Large intestine (tissue), 3 donors: ENCODE measurements around the gene CD5L. TPM values are rescaled to one million over a fixed set of nuclear protein-coding genes. Genes with fewer than 3 reads are reported as not detected.

Experiments
- DNase-seq, 2 donors: peaks; one replicate each; pipeline versions ENCODE4 v3.0.0 to v3.0.0-alpha.2; 2013
- H3K27ac ChIP-seq: one replicate; pipeline ENCODE4 v1.5.1; 2013; ENCODE audit warnings: low read length
- H3K27me3 ChIP-seq: 2 replicates; pipeline ENCODE4 v1.6.1; 2013; ENCODE audit warnings: low read length; ENCODE audit not compliant: control insufficient read depth, insufficient read depth
- H3K36me3 ChIP-seq: 2 replicates; pipeline ENCODE4 v1.6.1; 2013; ENCODE audit warnings: low read length; ENCODE audit not compliant: control insufficient read depth, insufficient read depth
- H3K4me1 ChIP-seq: one replicate; pipeline ENCODE4 v1.6.1; 2013; ENCODE audit warnings: low read length; ENCODE audit not compliant: control insufficient read depth, insufficient read depth
- H3K4me3 ChIP-seq: one replicate; pipeline ENCODE4 v1.5.1; 2013; ENCODE audit warnings: low read length
- H3K9me3 ChIP-seq: one replicate; pipeline ENCODE4 v1.6.1; 2013; ENCODE audit warnings: mild to moderate bottlenecking, low read depth, low read length, moderate library complexity; ENCODE audit not compliant: control insufficient read depth
- WGBS: methylation state at CpG from one replicate; pipeline ENCODE4 v1.1.5; 2013; ENCODE audit warnings: low lambda C conversion rate; ENCODE audit not compliant: insufficient coverage; 5-methylcytosine and 5-hydroxymethylcytosine counted together
- polyA plus RNA-seq: library from polyadenylated mRNA; unstranded; fragments of 120-200 nt; gene quantifications from one replicate; pipeline ENCODE4 v1.2.1, GENCODE V29; 2013

The CD5L gene
- polyA plus RNA-seq, 1 donor = 0.13 TPM

- DNase-seq = no peak
- H3K4me1 ChIP-seq = no peaks in the 10 kb centered on the region
- H3K4me3 ChIP-seq = no peak overlapping the region
- H3K36me3 ChIP-seq = no peaks in the 10 kb centered on the region
- WGBS = 67% methylated on average over 1 of the region's 2 CpGs
- H3K27me3 ChIP-seq = no peaks in the 10 kb centered on the region
- no peak overlapping the region for H3K27ac ChIP-seq
- no peaks in the 10 kb centered on the region for H3K9me3 ChIP-seq
Measured at GRCh38 chr1:157819215-157819614, 22.4 kb downstream of the CD5L start.

- Histone ChIP-seq H3K36me3 (no peaks in the 10 kb centered on the region), H3K27ac (no peak overlapping the region), H3K9me3 (peaks cover 3% of the 10 kb centered on the region), H3K4me3 (no peak overlapping the region), H3K4me1 (no peaks in the 10 kb centered on the region), H3K27me3 (peaks cover 3% of the 10 kb centered on the region)
- no CpG with 5 or more reads among the region's 1 CpG for WGBS
- no peak for DNase-seq
Measured at GRCh38 chr1:157813269-157813668, 28.3 kb downstream of the CD5L start.

- Histone ChIP-seq H3K27me3 (peaks cover 3% of the 10 kb centered on the region), H3K4me3 (no peak overlapping the region), H3K36me3 (no peaks in the 10 kb centered on the region), H3K9me3 (no peaks in the 10 kb centered on the region), H3K27ac (no peak overlapping the region), H3K4me1 (no peaks in the 10 kb centered on the region)
- WGBS = 40% methylated on average over 1 of the region's 6 CpGs
- DNase-seq = no peak
Measured at GRCh38 chr1:157806431-157807149, 35.0 kb downstream of the CD5L start.

- WGBS = no CpG with 5 or more reads among the region's 7 CpGs
- no peak overlapping the region for H3K27ac ChIP-seq
- no peaks in the 10 kb centered on the region for H3K27me3 ChIP-seq
- no peaks in the 10 kb centered on the region for H3K36me3 ChIP-seq
- no peak for DNase-seq
- no peak overlapping the region for H3K4me3 ChIP-seq
- no peaks in the 10 kb centered on the region for H3K9me3 ChIP-seq
- no peaks in the 10 kb centered on the region for H3K4me1 ChIP-seq
Measured at GRCh38 chr1:157803851-157804250, 37.8 kb downstream of the CD5L start.

- H3K4me3 ChIP-seq = no peak overlapping the region
- H3K9me3 ChIP-seq = no peaks in the 10 kb centered on the region
- DNase-seq = no peak
- no peaks in the 10 kb centered on the region for H3K36me3 ChIP-seq
- no CpG with 5 or more reads among the region's 1 CpG for WGBS
- H3K27me3 ChIP-seq = peaks cover 7% of the 10 kb centered on the region
- H3K27ac ChIP-seq = no peak overlapping the region
- H3K4me1 ChIP-seq = no peaks in the 10 kb centered on the region
Measured at GRCh38 chr1:157799996-157800395, 41.6 kb downstream of the CD5L start.

- no peak overlapping the region for H3K27ac ChIP-seq
- H3K9me3 ChIP-seq = peaks cover 3% of the 10 kb centered on the region
- peaks cover 7% of the 10 kb centered on the region for H3K27me3 ChIP-seq
- WGBS = no CpG with 5 or more reads among the region's 5 CpGs
- DNase-seq = no peak
- H3K4me3 ChIP-seq = no peak overlapping the region
- no peaks in the 10 kb centered on the region for H3K36me3 ChIP-seq
- no peaks in the 10 kb centered on the region for H3K4me1 ChIP-seq
Measured at GRCh38 chr1:157798211-157798610, 43.4 kb downstream of the CD5L start.

GRCh38 chr1:157785248-157785647 lies 56.4 kb downstream of the CD5L start:
- Histone ChIP-seq H3K27me3 (no peaks in the 10 kb centered on the region), H3K36me3 (no peaks in the 10 kb centered on the region), H3K4me3 (no peak overlapping the region), H3K27ac (no peak overlapping the region), H3K9me3 (no peaks in the 10 kb centered on the region), H3K4me1 (no peaks in the 10 kb centered on the region)
- WGBS = no CpG with 5 or more reads among the region's 1 CpG
- DNase-seq = no peak

GRCh38 chr1:157784801-157785200 lies 56.8 kb downstream of the CD5L start:
- H3K9me3 ChIP-seq = no peaks in the 10 kb centered on the region
- H3K27ac ChIP-seq = no peak overlapping the region
- H3K4me3 ChIP-seq = no peak overlapping the region
- WGBS = no CpG with 5 or more reads among the region's 3 CpGs
- no peaks in the 10 kb centered on the region for H3K27me3 ChIP-seq
- H3K36me3 ChIP-seq = no peaks in the 10 kb centered on the region
- no peak for DNase-seq
- no peaks in the 10 kb centered on the region for H3K4me1 ChIP-seq

GRCh38 chr1:157782931-157783330 lies 58.7 kb downstream of the CD5L start:
- no peaks in the 10 kb centered on the region for H3K36me3 ChIP-seq
- no peaks in the 10 kb centered on the region for H3K9me3 ChIP-seq
- H3K27me3 ChIP-seq = no peaks in the 10 kb centered on the region
- H3K4me1 ChIP-seq = no peaks in the 10 kb centered on the region
- no peak overlapping the region for H3K27ac ChIP-seq
- no peak for DNase-seq
- 100% methylated on average over 1 of the region's 1 CpG for WGBS
- H3K4me3 ChIP-seq = no peak overlapping the region

- no peak for DNase-seq
- Histone ChIP-seq H3K4me1 (peaks cover 3% of the 10 kb centered on the region), H3K4me3 (no peak overlapping the region), H3K36me3 (no peaks in the 10 kb centered on the region), H3K27ac (no peak overlapping the region), H3K27me3 (no peaks in the 10 kb centered on the region), H3K9me3 (no peaks in the 10 kb centered on the region)
- no CpG with 5 or more reads among the region's 2 CpGs for WGBS
Measured at GRCh38 chr1:157781048-157781447, 60.6 kb downstream of the CD5L start.
